GM18499 (cell line): ENCODE data around the gene SLC2A11.
"Not testable (repeated sequence)": the region's sequence is repeated elsewhere in the genome, so short reads cannot be mapped to it uniquely, and the experiment has no call there.

Source experiments
- ATAC-seq: cut with Tn5 transposase; IDR thresholded peaks from one replicate; pipeline ENCODE4 v1.9.1; 2021; ENCODE audit warnings: moderate number of reproducible peaks; ENCODE audit not compliant: insufficient read depth, unreplicated experiment

Gene SLC2A11

DNA sequence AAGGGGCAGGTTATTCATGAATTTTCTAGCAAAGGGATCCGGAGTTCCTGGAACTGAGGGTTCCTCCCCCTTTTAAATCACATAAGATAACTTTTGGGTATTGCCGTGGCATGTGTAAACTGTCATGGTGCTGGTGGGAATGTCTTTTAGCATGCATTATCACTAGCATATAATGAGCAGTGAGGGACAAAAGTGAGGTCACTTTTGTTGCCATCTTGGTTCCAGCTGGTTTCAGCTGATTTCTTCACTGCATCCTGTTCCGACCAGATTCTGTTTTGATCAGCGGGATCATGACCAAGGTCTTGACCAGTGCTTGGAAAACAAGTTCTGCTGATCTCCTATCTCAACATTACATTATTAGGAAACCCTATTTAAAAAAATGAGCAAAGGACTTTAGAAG is 43.9 kb downstream of the SLC2A11 start:
- no peak for ATAC-seq

DNA sequence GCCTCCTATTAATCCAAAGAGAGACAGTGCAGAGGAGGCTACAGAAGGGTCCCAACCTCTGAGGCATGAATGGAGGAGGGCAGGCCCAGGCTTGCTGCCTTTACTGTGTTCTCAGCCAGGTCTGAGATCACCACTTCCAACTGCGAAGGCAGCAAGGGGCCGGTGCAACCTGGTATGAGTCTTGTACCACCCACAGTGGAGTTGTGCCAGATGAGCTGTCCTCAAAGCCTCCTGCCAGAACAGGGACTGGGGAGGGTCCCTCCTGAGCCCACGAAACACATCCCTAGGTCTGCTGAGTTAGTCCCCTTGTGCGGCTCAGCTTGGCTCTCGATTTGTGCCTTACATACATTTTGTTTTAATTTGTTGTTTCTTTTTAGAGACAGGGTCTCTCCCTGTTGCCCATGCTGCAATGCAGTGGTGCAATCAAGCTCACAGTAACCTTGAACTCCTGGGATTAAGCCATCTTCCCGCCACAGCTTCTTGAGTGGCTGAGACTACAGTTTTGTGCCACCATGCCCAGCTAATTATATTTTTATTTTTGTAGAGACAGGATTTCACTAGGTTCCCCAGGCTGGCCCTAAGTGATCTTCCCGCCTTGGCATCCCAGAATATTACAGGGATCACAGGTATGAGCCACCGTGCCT is 45.8 kb downstream of the SLC2A11 start:
- ATAC-seq: no peak

DNA sequence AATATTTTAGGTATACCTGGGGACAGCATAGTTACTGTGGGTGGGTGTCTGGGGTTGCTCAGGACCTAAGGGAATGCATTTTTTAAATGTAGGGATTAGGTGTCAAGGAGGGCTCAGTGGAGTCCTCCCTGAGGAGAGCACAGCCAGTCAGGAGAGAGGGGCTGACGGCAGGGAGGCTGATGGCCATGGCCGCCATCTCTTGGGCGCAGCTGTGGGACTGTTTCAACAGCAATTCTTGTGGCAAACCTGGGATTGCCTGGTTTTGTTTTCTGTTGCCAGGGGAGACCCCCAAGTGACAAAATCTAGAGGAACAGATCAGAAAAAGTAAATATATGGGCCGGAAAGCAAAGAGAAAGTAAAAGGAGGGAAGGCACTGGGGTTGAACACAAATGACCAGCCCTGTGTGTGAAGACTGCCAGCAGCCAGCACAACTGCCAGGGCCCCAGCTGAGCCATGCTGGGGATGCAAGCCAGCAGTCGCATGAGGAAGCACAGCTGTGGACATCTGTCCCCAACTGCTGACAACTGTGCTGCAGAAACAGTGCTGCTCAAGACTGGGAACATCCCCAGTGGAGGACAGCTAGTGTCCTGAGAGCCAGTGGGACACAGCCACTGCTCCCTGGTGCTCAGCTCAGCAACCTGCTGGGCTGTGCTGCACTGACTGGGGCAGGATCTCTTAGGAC is 47.0 kb downstream of the SLC2A11 start:
- ATAC-seq: no peak

DNA sequence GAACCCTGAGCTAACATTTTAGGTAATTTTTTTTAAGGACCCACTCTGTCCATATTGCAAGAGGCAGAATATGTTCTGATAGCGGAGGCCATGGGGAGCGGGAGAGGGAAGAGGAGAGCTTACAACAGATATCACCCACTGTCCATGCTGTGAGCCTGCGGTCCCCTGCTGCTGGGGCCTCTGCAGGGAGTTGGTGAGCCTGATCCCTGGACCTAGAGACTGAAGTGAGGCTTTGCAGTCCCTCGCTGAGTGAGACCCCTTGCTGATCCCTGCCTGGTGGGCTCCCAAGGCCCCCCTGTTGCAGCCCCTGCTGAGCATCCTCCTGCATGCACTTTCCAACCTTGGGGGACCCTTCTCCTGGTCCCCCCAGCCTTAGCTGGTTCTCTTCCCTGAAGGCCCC is 49.0 kb downstream of the SLC2A11 start:
- no peak for ATAC-seq

DNA sequence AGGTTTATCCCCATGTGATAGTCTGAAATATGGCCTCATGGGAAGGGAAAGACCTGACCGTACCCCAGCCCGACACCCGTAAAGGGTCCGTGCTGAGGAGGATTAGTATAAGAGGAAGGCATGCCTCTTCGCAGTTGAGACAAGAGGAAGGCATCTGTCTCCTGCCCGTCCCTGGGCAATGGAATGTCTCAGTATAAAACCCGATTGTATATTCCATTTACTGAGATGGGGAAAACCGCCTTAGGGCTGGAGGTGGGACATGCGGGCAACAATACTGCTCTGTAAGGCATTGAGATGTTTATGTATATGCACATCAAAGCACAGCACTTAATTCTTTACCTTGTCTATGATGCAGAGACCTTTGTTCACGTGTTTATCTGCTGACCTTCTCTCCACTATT is 49.7 kb downstream of the SLC2A11 start:
- ATAC-seq: not testable (repeated sequence)

DNA sequence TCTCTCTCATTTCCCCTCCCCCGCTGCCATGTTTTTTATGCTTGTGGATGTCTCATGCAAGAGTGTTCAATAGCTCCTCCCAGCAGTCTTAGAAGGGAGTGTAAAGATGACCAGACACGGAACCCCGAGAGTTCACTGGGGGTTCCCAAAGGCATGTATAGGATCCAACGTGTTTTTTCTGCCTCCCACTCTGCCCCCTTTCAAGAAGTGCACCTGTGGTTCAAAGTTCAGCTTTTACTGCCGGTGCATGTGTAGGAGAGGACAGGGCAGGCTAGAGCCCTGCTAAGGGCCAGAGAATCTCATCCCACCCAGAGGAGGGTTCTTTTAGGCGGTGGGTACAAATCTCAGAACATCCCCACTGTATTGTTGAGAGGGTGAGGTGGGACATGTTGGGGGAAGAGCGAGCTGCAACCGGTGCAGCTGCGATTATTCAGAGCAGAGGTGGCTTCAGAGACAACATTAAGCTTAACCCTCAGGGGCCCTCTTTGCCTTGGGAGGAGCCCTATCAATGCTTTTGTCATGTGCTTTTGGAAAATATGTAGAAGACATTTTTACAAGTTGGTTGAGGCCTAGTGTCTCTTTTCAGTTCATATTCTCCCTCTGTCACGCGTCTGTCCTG is 51.0 kb downstream of the SLC2A11 start:
- ATAC-seq: no peak

DNA sequence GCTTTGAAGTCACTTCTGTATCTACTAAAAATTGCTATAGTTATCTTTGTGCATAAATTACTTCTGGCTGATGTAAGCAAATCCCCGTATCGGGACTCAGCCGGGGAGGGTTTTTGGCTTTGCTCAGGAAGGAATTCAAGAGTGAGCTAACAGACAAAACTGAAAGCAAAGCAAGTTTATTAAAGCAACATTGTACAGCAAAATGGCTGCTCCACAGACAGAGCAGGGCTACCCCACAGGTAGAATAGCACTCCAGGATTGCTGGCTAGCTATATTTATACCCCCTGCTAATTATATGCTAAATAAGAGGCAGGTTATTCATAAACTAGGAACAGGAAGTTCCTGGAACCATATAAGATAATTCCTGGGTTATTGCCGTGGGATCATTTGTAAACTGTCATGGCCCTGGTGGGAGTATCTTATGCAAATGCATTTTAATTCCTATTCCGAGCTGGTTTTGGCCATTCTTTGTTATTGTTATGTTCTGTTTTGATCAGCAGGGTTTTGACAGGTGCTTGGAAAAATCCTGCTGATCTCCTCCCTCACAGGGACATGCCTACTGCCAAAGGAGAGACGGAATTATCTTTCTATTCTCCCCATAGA is 51.7 kb downstream of the SLC2A11 start:
- no peak for ATAC-seq

DNA sequence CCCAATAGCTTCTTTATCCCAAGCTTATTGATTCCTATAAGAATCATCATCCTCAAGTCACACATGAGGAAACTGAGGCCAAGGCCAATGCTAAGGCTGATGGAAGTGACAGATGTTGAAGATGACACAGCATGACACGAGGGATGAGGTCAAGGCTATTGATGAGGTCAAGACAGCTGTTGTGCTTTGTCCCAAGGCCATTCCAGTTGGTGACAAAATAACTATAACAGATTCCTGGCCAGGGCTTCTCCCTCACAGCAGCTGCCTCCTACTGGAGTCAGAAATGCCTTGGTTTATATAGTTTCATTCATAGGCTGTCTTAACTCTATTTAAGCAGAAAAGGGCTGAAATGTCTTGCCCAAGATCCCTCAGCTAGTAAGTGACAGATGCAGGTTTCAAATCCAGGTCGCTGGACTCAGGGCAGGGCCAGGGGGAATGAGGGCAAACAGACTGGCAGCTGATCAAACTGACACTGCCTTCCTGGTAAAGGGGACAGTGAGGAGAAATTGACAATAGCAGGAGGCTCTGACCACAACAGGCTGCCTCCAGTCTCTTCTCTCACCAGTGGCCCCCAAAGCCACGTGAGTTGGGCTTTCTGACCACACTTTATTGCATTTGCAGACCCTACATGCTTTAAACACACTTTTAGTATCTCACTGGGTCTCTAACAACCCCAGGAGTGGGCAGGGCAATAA is 53.0 kb downstream of the SLC2A11 start:
- ATAC-seq: no peak

DNA sequence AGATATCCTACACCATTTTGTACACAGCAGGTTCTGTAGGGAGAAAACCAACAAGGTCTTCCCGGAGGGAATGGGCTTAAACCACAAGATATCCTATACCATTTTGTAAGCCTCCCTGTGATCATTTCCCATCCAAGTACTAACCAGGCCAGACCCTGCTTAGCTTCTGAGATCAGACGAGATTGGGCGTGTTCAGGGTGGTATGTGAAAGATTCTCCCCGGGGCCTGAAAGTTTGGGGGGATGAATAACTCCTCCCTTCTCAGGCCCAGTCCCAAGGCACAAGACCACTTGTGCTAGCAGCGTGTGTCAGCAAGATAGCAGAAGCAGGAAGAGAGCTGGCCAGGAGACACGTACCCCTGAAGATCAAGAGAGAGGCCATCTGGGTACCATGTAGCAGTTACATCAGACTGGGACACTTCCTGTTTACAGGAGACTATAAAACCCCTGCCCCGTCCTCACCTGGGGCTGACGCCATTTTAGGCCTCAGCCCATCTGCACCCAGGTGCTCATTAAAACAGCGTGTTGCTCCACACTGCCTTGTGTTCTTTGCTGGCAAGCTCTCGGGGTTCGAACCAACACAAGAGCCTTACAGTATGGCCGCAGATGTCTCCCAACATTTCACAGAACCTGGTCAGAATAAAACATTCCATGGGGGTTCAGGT is 53.8 kb downstream of the SLC2A11 start:
- no peak for ATAC-seq

DNA sequence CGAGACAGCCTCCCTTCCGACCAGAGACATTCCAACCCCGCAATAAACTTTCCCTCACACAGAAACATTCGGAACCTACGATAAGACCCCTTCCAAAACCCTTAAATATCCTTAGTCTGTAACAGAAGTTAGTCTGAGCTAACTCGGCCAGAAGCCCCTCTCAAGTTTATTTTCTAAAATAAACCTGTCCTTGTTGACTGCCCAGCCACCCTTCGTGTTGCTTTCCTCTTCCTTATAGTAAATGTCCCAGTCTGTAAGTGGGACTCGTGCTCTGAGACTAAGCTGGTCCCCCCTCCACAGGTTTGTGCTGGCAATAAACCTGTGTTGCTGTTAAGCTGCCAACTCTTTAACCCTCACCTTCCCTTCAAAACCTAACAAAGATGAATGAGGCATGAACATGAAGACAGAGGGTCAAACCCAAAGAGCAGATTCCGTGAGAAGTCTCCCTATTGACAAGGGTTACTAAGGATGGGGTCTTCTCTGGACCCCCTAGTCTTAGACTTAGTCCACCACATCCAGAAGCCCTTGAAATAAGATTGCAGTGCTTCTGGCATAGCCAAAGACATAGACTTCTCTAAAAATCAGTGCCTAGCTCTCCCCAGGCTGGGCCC is 54.7 kb downstream of the SLC2A11 start:
- ATAC-seq: no peak

DNA sequence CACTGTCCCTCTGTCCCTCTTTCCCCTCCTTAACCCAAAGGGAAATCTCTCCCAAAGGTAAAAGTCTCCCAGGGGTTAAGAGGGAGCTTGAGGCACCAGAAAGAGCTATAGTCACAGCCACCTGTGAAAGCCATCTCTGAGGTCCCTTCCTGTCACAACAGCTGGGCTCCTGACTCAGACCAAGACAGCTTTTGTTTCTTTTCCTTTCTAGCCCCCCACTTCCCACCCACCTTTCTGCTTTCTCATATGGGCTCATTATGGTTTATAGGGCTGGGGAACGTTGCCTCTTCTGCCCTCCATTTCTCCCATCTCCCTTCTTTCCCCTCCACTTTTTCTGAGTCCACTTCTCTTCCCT is 55.6 kb downstream of the SLC2A11 start:
- ATAC-seq: no peak

DNA sequence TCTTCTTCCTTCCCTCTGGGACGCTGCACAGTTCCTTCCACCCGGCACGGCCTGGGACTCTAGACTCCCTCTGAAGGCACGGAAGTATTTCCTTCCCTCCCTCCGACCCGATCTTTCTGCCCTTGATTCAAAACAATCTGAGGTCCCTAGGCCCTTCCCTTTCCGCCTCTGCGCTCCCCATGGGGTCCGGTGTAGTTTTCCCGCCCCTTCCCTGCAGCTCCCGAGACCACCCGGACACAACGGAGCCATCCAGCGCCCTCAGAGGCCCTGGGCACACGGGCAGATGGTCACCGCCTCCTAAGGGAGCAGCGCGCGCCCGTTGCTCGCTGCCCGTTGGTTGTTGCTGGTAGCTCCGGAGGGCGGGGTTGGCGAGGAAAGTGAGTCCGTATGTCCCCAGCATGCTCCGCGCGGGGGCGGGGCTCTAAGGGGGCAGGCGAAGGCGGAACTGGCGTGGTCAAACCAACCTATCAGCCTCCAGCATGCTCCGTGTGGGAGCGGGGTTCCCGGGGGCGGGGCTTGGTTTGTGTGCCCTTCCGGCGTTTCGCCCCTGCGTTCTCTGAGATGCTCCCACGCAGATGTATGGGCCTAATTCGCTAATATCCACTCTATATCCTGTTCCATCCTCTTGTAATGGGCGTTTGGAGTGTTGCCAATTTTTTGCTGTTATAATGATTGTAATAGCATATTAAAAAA is 56.1 kb downstream of the SLC2A11 start:
- peak; percentile 68 for ATAC-seq

DNA sequence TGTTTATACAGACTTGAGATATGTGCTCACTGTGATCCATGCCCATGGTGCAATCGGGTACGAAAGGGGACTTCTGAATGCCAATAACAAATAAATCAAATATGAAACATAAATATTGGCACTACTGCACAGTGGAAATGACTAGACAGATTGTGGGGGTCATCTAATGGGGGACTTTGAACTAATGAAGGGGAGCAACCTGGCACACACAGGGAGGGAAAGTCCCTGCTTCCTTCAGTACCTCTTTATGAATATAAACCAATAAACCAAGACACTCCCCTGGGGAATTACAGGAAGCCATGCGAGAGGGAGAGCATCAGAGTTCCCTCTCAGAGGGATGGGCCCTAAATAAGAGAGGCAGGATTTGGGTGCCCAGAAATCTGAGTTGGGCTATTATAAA is 57.6 kb downstream of the SLC2A11 start:
- ATAC-seq: no peak

DNA sequence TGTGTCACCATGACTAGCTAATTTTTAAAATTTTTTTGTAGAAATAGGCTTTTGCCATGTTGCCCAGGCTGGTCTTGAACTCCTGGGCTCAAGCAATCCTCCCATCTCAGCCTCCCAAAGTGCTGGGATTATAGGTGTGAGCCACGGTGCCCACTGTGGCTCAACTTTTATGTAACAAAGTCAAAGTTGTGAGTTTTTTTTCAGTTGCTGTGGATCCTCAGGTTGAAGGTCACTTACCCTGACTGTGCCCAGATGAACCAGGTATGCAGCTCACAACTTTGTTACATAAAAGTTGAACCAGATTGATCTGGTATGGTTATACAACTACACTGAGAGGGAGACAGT is 62.6 kb downstream of the SLC2A11 start:
- not testable (repeated sequence) for ATAC-seq

DNA sequence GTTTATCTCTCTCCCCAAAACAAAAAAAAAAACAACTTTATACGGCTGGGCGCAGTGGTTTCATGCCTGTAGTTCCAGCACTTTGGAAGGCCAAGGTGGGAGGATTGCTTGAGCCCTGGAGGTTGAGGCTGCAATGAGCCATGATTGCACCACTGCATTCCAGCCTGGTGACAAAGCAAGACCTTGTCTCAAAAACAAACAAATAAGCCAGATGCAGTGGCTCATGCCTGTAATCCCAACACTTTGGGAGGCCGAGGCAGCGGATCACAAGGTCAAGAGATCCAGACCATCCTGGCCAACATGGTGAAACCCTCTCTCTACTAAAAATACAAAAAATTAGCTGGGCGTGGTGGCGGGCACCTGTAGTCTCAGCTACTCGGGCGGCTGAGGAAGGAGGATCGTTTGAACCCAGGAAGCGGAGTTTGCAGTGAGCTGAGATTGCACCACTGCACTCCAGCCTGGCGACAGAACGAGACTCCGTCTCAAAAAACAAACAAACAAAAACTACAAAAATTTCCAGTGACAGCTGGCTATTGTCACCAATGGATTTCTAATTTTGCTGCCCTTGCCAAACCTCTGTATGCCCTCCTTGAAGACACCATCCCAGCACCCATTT is 64.0 kb downstream of the SLC2A11 start:
- not testable (repeated sequence) for ATAC-seq

DNA sequence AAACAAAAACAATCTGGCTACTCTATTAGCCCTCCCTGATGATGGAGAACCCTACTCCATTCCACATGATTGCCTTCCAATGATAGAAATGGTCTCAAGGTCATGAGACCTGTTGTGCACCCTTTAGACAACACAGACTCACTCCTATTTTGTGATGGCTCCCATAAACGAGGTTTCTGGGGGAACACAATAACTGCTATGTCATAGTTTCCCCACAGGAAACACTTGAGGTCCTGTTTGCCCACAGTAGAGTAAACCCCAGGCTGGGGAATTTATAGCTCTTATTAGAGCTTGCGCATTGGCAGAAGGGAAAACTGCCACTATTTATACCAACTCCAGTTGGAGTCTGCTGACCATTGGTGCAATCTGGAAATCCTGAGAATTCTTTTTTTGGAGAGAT is 65.2 kb downstream of the SLC2A11 start:
- ATAC-seq: no peak

DNA sequence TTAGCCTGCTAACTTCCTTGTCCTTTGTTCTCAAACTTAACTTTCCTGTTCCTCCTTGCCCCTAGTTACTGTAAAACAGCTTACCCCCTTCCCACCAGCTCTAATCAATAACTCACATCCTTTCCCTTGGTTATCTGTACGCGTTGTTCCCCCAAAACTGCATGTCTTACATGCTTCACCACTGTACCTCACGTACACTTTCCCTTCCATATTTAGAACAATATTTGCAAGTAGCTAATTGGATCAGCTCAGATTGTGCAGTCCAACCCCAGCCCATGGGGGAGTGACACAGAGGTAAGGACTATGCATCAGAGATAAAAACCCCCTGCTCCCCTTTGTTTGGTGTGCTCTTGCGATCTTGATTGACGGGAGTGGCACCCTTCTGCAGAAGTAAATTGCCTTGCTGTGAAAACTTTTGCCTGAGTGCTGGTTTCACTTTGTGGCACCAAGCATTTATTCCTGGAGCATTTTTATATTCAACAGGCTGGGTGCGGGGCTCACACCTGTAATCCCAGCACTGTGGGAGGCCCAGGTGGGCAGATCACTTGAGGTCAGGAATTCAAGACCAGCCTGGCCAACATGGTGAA is 67.4 kb downstream of the SLC2A11 start:
- no peak for ATAC-seq

DNA sequence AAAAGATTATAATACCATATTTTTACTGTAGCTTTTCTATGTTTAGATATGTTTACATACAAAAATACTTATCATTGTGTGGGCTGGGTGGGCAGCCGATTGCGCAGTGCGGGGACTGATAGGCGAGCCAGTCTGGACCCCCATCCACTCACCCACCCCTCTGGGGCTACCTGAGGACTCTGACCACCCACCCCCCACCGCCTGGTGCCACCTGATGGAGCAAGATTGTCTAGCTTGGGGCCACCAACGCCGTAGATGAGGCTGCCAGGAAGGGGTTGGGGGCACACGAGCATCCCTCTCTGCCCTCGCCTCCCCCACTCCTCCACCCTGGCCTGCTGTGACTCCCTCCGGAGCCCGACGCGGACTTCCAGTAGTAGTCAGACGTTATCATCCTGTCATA is 68.9 kb downstream of the SLC2A11 start:
- no peak for ATAC-seq
